Activated T-helper 1 cell treated with anti-CD3 and anti-CD28 coated beads, Interleukin-12 subunit alpha, Interleukin-12 subunit beta, Interleukin-2, Interleukin-4 antibody, amounts not matched to agents 30 ng/mL and 10 ng/mL and 1 ng/mL, durations not matched to agents 14 hours and 24 hours and 36 hours (primary cell): Measurements from ENCODE around the gene ATP9A. TPM values are rescaled to one million over a fixed set of nuclear protein-coding genes. Genes with fewer than 3 reads are reported as not detected.
"Not testable (repeated sequence)": the region's sequence is repeated elsewhere in the genome, so short reads cannot be mapped to it uniquely, and the experiment has no call there.

ENCODE experiments used
- DNase-seq: peaks from one replicate; pipeline ENCODE4 v3.0.0; 2021; ENCODE audit warnings: low spot score
- H3K27ac Mint-ChIP-seq: one replicate; pipeline ENCODE4 v1.8.0; 2021; ENCODE audit warnings: mild to moderate bottlenecking, mixed read lengths
- H3K27me3 Mint-ChIP-seq: one replicate; pipeline ENCODE4 v1.8.0; 2022; ENCODE audit warnings: mild to moderate bottlenecking, moderate library complexity, mixed read lengths; ENCODE audit not compliant: insufficient read depth
- H3K36me3 Mint-ChIP-seq: one replicate; pipeline ENCODE4 v1.8.0; 2021; ENCODE audit warnings: low read depth, mixed read lengths
- H3K4me1 Mint-ChIP-seq: one replicate; pipeline ENCODE4 v1.8.0; 2021; ENCODE audit warnings: low read depth, mixed read lengths
- H3K4me3 Mint-ChIP-seq: one replicate; pipeline ENCODE4 v1.8.0; 2021; ENCODE audit warnings: mild to moderate bottlenecking, moderate library complexity, mixed read lengths
- H3K9me3 Mint-ChIP-seq: one replicate; pipeline ENCODE4 v1.8.0; 2021; ENCODE audit warnings: mixed read lengths
- intact Hi-C: fragments of 100-400 bp; cut with micrococcal nuclease; formaldehyde crosslinking; loops from one replicate; pipeline ENCODE4 v1.15.1; 2024
- total RNA-seq: library from RNA; stranded (reverse); gene quantifications from 2 replicates; pipeline ENCODE4 v1.2.3, GENCODE V29; 2022

Gene ATP9A
- total RNA-seq, 1 donor from 2014 or later: 20.6 TPM

DNA sequence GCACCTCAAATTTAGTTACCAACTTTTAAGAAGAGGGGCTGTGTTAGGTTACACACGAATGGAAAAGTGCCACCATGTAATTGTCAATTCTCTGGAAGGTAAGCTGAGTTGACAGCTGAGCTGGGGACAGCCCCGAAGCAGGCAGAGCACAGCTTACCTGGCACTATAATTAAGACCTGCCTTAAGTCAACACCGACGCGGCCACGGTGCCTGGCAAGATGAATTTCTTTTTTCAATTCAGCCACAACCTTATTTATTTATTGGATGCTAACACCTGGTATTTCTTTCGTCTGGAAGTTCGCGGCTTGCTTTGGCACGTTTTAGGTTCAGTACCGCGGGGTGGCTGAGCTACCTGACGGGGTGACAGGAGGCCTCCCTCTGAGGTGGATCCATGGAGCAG lies 185.1 kb downstream of the ATP9A start:
- Mint-ChIP-seq H3K27me3 (peaks cover 7% of the 10 kb centered on the region), H3K4me3 (no peak overlapping the region), H3K9me3 (no peaks in the 10 kb centered on the region), H3K27ac (no peak overlapping the region), H3K4me1 (peaks cover 9% of the 10 kb centered on the region), H3K36me3 (no peaks in the 10 kb centered on the region)
- no peak for DNase-seq
- intact Hi-C loops: no loop called here

GRCh38 chr20:51581571-51581970 lies 186.6 kb downstream of the ATP9A start:
- H3K27me3 Mint-ChIP-seq: peaks cover 7% of the 10 kb centered on the region
- no peak for DNase-seq
- no peaks in the 10 kb centered on the region for H3K9me3 Mint-ChIP-seq
- H3K27ac Mint-ChIP-seq: peak overlapping the region; percentile 18
- H3K36me3 Mint-ChIP-seq: no peaks in the 10 kb centered on the region
- H3K4me3 Mint-ChIP-seq: no peak overlapping the region
- H3K4me1 Mint-ChIP-seq: peaks cover 9% of the 10 kb centered on the region
- intact Hi-C loops: no loop called here

DNA sequence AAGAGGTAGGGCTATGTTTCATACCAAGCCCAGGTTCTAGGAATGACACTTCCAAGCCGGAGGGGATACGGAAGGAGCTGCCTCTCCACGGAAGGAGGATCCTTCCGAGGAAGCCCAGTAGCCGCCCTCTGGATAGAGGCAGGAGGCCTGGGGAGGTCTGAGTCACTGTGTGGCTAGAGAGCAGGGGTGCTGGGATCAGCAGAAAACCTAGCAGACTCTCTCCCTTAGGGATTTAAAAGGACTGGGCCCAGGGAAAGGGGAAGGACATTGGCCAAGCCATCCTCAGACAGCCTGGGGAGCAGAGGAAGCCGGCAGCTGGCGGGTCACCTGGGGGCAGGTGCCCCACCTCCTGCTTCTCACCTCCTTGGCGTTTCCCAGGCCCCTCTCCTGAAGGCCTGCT lies 189.1 kb downstream of the ATP9A start:
- no peaks in the 10 kb centered on the region for H3K4me1 Mint-ChIP-seq
- H3K9me3 Mint-ChIP-seq: peaks cover 8% of the 10 kb centered on the region
- peaks cover 7% of the 10 kb centered on the region for H3K27me3 Mint-ChIP-seq
- DNase-seq: no peak
- H3K27ac Mint-ChIP-seq: no peak overlapping the region
- no peaks in the 10 kb centered on the region for H3K36me3 Mint-ChIP-seq
- H3K4me3 Mint-ChIP-seq: no peak overlapping the region
- intact Hi-C loops: no loop called here

- H3K36me3 Mint-ChIP-seq: no peaks in the 10 kb centered on the region
- H3K4me3 Mint-ChIP-seq: no peak overlapping the region
- H3K27ac Mint-ChIP-seq: no peak overlapping the region
- intact Hi-C loops: no loop called here
- DNase-seq: no peak
- no peaks in the 10 kb centered on the region for H3K4me1 Mint-ChIP-seq
- H3K9me3 Mint-ChIP-seq: peaks cover 8% of the 10 kb centered on the region
- H3K27me3 Mint-ChIP-seq: peaks cover 7% of the 10 kb centered on the region
These were observed 190.1 kb downstream of the ATP9A start for GRCh38 chr20:51578145-51578459.

- no peak overlapping the region for H3K27ac Mint-ChIP-seq
- peaks cover 7% of the 10 kb centered on the region for H3K27me3 Mint-ChIP-seq
- H3K36me3 Mint-ChIP-seq: no peaks in the 10 kb centered on the region
- intact Hi-C loops: no loop called here
- no peaks in the 10 kb centered on the region for H3K4me1 Mint-ChIP-seq
- peaks cover 8% of the 10 kb centered on the region for H3K9me3 Mint-ChIP-seq
- no peak for DNase-seq
- H3K4me3 Mint-ChIP-seq: no peak overlapping the region
These were observed 190.6 kb downstream of the ATP9A start for GRCh38 chr20:51577432-51578144.

- Mint-ChIP-seq H3K27ac (no peak overlapping the region), H3K27me3 (peaks cover 5% of the 10 kb centered on the region), H3K4me3 (no peak overlapping the region), H3K36me3 (no peaks in the 10 kb centered on the region), H3K4me1 (no peaks in the 10 kb centered on the region), H3K9me3 (peaks cover 8% of the 10 kb centered on the region)
- DNase-seq: no peak
- intact Hi-C loops: no loop called here
These were observed 192.7 kb downstream of the ATP9A start for GRCh38 chr20:51575486-51575885.

DNA sequence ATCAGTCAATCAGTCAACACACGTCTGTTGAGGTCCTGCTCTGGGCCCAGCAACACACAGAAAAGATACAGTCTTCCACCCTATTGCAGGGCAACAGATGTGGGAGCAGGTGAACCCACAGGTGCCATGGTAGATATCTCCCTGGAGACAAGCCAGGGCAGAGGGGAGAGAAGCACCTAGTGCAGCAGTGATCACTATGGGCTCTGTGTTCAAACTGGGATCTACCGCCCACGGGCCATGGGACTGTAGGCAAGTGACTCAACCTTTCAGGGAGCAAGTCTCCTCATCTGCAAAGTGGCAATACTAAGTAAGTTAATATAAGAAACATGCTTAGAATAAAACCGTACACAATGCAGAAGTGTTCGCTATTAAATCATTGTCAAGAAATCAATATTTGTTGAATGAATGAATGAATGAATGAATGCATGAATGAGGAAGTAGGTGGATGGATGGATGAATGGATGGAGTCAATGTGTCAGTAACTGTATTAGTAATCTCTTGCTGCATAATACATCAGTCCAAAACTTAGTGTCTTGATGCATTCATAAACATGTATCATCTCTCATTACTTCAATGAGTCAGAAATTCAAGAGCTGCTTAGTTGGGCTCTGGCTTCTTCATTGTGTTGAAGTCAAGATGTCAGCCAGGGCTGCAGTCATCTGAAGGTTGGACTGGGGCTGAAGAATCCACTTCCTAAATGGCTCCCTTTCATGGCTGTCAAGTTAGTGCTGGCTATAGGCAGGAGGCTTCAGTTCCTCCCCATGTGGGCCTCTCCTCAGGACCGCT lies 193.7 kb downstream of the ATP9A start:
- Mint-ChIP-seq H3K36me3 (no peaks in the 10 kb centered on the region), H3K9me3 (peaks cover 8% of the 10 kb centered on the region), H3K27me3 (peaks cover 7% of the 10 kb centered on the region), H3K4me1 (no peaks in the 10 kb centered on the region), H3K4me3 (no peak overlapping the region), H3K27ac (no peak overlapping the region)
- DNase-seq: no peak
- intact Hi-C loops: no loop called here

DNA sequence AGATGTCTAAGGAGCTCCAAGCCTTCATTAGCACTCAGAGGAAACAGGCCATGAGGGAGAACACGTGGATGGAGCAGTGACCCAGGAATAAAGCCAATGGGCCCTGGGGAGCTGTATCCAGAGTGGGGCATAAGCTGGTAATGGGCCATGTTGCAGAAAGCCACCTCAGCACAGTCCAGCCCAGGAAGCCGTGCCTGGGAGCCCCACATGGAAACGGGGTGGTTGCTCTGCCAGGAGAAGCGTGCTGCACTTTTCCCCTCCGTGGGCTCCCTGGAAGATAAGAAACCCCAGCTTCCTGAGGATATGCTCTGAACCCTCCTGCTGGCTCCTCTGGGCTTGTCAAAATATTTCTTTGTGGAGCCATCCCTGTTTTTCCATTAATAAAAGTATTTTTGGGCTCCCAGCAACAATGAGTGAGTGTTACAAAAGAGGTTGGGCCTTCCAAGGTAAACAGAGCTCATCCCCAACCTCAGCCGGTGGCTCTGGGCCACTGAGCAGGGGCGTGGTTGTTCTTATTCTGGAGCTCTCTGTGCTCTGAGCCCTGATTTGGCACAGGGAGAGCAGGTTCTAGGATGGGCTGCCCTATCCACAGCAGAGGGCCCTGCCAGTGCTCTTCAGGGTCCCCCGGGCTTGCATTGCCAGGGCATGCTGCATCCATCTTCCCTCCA lies 194.5 kb downstream of the ATP9A start:
- peaks cover 8% of the 10 kb centered on the region for H3K9me3 Mint-ChIP-seq
- H3K4me3 Mint-ChIP-seq: no peak overlapping the region
- H3K4me1 Mint-ChIP-seq: no peaks in the 10 kb centered on the region
- no peak for DNase-seq
- H3K27me3 Mint-ChIP-seq: peaks cover 11% of the 10 kb centered on the region
- intact Hi-C loops: no loop called here
- H3K36me3 Mint-ChIP-seq: no peaks in the 10 kb centered on the region
- no peak overlapping the region for H3K27ac Mint-ChIP-seq

DNA sequence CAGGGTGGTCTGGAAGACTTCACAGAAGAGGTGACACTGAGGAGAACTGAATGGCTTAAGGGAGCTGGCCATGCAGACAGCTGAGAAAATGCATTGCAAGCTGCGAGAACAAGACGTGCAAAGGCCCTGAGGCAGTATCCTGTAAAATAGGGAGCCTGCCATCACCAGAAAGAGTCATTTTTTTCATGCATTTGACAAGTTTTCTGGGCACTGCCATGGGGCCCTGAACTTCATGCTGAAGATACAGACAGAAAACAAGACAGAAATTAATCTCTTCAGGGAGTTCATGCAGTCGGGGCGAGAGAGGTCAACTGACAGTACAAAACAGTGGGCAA lies 196.8 kb downstream of the ATP9A start:
- Mint-ChIP-seq H3K36me3 (no peaks in the 10 kb centered on the region), H3K4me3 (no peak overlapping the region), H3K27ac (no peak overlapping the region), H3K4me1 (no peaks in the 10 kb centered on the region), H3K9me3 (peaks cover 8% of the 10 kb centered on the region), H3K27me3 (peaks cover 21% of the 10 kb centered on the region)
- intact Hi-C loops: no loop called here
- DNase-seq: no peak

- Mint-ChIP-seq H3K27me3 (peaks cover 26% of the 10 kb centered on the region), H3K27ac (no peak overlapping the region), H3K4me3 (no peak overlapping the region), H3K9me3 (peaks cover 8% of the 10 kb centered on the region), H3K4me1 (no peaks in the 10 kb centered on the region), H3K36me3 (no peaks in the 10 kb centered on the region)
- intact Hi-C loops: no loop called here
- DNase-seq: no peak
These were observed 197.3 kb downstream of the ATP9A start for GRCh38 chr20:51570739-51571459.

- no peak for DNase-seq
- Mint-ChIP-seq H3K36me3 (no peaks in the 10 kb centered on the region), H3K4me3 (no peak overlapping the region), H3K27me3 (peaks cover 29% of the 10 kb centered on the region), H3K4me1 (no peaks in the 10 kb centered on the region), H3K27ac (no peak overlapping the region), H3K9me3 (peaks cover 8% of the 10 kb centered on the region)
- intact Hi-C loops: no loop called here
These were observed 198.1 kb downstream of the ATP9A start for GRCh38 chr20:51569815-51570738.

- peaks cover 41% of the 10 kb centered on the region for H3K27me3 Mint-ChIP-seq
- H3K27ac Mint-ChIP-seq, H3K4me1 Mint-ChIP-seq, H3K36me3 Mint-ChIP-seq, intact Hi-C loops, H3K9me3 Mint-ChIP-seq, H3K4me3 Mint-ChIP-seq, DNase-seq: not testable (repeated sequence)
These were observed 199.7 kb downstream of the ATP9A start for GRCh38 chr20:51568533-51568932.
